C4-2B (cell line): Measurements from ENCODE around the gene FERMT3.

Experiments
- CTCF ChIP-seq: fragments of 450-650 bp; conservative IDR thresholded peaks from 2 replicates; pipeline ENCODE4 v1.5.1; 2017; ENCODE audit warnings: mild to moderate bottlenecking
- ZFX ChIP-seq: fragments of 450-650 bp; IDR thresholded peaks from 2 replicates; pipeline ENCODE4 v1.6.1; 2017

DNA sequence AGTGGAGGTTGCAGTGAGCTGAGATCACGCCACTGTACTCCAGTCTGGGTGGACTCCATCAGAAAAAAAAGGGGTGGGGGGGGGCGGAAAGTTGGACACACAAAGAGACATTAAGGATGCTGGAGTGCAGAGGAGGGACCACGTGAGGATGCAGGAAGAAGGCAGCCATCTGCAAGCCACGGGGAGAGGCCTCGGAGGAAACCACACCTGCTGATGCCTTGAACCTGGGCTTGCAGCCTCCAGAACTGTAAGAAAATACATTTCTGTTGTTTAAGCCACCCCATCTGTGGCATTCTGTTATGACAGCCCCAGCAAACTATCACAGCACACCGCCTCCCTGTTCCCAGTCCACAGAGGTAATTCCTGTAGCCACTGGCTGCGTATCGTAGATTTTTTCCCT, 29.8 kb upstream of the FERMT3 start:
- no peak for TF ChIP-seq CTCF
- no peak for TF ChIP-seq ZFX
